Stomach (tissue), 4 donors: ENCODE measurements around the gene KLF15.

Experiments
- CTCF ChIP-seq, 7 experiments: fragments of 450-650 bp in 4 of 7; fragments of 200-600 bp in 3 of 7; sonication (generic) in 3 of 7; IDR thresholded peaks; one replicate each; pipeline ENCODE4 v1.5.1; 2016 to 2019; ENCODE audit warnings: antibody characterized with exemption in 7 of 7, control low read depth in 2 of 7, mild to moderate bottlenecking in 1 of 7
- EP300 ChIP-seq: sonication (generic); formaldehyde crosslinking; IDR thresholded peaks from one replicate; pipeline ENCODE4 v1.6.1; 2017; ENCODE audit warnings: antibody characterized with exemption
- POLR2A ChIP-seq, 4 donors: fragments of 450-650 bp; IDR thresholded peaks; one replicate each; pipeline ENCODE4 v1.6.1; 2016; ENCODE audit warnings: antibody characterized with exemption in 4 of 4, control low read depth in 2 of 4, mild to moderate bottlenecking in 1 of 4, moderate library complexity in 1 of 4

- no peak for TF ChIP-seq POLR2A (IDR thresholded peaks at IDR 0.05)
- no peak for TF ChIP-seq CTCF (IDR thresholded peaks at IDR 0.05)
- no peak for TF ChIP-seq EP300
Observed at GRCh38 chr3:126360714-126361060, 3.5 kb upstream of the KLF15 start.
